Hematopoietic multipotent progenitor cell treated with erythropoietin and hydrocortisone succinate and interleukin-3 and kit ligand, for 8 days (in vitro differentiated cells): ENCODE data around the gene GPR84.

Source experiments
- DNase-seq: peaks from one replicate; pipeline ENCODE4 v3.0.0-alpha.2; 2015

The GPR84 gene

GRCh38 chr12:54390668-54391551, 26.6 kb upstream of the GPR84 start:
- DNase-seq: peak; percentile 52

GRCh38 chr12:54390176-54390667, 25.9 kb upstream of the GPR84 start:
- DNase-seq: no peak

GRCh38 chr12:54389607-54390175, 25.4 kb upstream of the GPR84 start:
- no peak for DNase-seq

- no peak for DNase-seq
Observed at GRCh38 chr12:54389134-54389508, 24.8 kb upstream of the GPR84 start.

GRCh38 chr12:54388237-54389133, 24.2 kb upstream of the GPR84 start:
- no peak for DNase-seq

GRCh38 chr12:54387114-54387467, 22.8 kb upstream of the GPR84 start:
- no peak for DNase-seq

- DNase-seq: no peak
Observed at GRCh38 chr12:54386403-54387113, 22.3 kb upstream of the GPR84 start.

GRCh38 chr12:54385251-54385914, 21.1 kb upstream of the GPR84 start:
- no peak for DNase-seq

GRCh38 chr12:54384591-54385041, 20.3 kb upstream of the GPR84 start, which contains the start of gene ZNF385A:
Gene ZNF385A, minus strand, starts transcription at chr12:54384733. Its CDS starts 219 bp downstream, at chr12:54384514.
- DNase-seq: no peak

GRCh38 chr12:54383041-54383609, 18.8 kb upstream of the GPR84 start:
- DNase-seq: no peak

- no peak for DNase-seq
Observed at GRCh38 chr12:54381136-54381535, 16.9 kb upstream of the GPR84 start.

GRCh38 chr12:54379398-54380201, 15.3 kb upstream of the GPR84 start:
- DNase-seq: peak; percentile 87

GRCh38 chr12:54378796-54379397, 14.6 kb upstream of the GPR84 start:
- DNase-seq: no peak

GRCh38 chr12:54377797-54378515, 13.7 kb upstream of the GPR84 start:
- DNase-seq: no peak

- no peak for DNase-seq
Observed at GRCh38 chr12:54377007-54377406, 12.7 kb upstream of the GPR84 start.

GRCh38 chr12:54376596-54376995, 12.3 kb upstream of the GPR84 start:
- no peak for DNase-seq

- no peak for DNase-seq
Observed at GRCh38 chr12:54375259-54375579, 10.9 kb upstream of the GPR84 start.

GRCh38 chr12:54374562-54375258, 10.4 kb upstream of the GPR84 start:
- no peak for DNase-seq
